Esophagus squamous epithelium (tissue), 4 donors: ENCODE data around the gene TYW3.

ENCODE experiments used
- POLR2A ChIP-seq, 4 donors: fragments of 450-650 bp; IDR thresholded peaks; one replicate each; pipeline ENCODE4 v1.6.1; 2017; ENCODE audit warnings: antibody characterized with exemption in 4 of 4, mild to moderate bottlenecking in 4 of 4, moderate library complexity in 3 of 4
- TF ChIP-seq, protein P1 (sequence below), 6 experiments: fragments of 450-650 bp in 4 of 6; fragments of 200-600 bp in 2 of 6; sonication (generic) in 2 of 6; IDR thresholded peaks; one replicate each; pipeline ENCODE4 v1.5.1; 2016 to 2019; ENCODE audit warnings: antibody characterized with exemption in 6 of 6, mild to moderate bottlenecking in 4 of 6, moderate library complexity in 4 of 6

DNA sequence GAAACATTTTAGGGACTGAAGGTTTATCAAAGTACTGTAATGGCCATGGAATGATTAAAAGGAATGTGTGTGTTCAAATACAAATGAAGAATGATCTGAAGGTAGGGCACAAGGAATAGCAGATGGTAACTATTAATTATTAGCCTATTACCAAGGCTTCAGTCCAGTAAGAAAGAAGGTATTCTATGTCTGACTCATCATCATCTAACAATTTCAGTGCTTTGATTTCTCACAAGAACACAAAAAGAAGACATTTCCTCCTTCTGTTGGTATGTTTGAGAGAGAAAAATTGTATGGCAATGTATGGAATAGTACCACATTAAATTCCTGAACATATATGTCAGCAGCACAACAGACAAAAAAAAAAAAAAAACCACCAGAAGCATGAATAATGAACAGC is 57.5 kb downstream of the TYW3 start:
- TF ChIP-seq, protein P1, sequence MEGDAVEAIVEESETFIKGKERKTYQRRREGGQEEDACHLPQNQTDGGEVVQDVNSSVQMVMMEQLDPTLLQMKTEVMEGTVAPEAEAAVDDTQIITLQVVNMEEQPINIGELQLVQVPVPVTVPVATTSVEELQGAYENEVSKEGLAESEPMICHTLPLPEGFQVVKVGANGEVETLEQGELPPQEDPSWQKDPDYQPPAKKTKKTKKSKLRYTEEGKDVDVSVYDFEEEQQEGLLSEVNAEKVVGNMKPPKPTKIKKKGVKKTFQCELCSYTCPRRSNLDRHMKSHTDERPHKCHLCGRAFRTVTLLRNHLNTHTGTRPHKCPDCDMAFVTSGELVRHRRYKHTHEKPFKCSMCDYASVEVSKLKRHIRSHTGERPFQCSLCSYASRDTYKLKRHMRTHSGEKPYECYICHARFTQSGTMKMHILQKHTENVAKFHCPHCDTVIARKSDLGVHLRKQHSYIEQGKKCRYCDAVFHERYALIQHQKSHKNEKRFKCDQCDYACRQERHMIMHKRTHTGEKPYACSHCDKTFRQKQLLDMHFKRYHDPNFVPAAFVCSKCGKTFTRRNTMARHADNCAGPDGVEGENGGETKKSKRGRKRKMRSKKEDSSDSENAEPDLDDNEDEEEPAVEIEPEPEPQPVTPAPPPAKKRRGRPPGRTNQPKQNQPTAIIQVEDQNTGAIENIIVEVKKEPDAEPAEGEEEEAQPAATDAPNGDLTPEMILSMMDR (IDR thresholded peaks at IDR 0.05): no peak
- no peak for TF ChIP-seq POLR2A (IDR thresholded peaks at IDR 0.05)
